ENCODE measurements around the gene CASP3.
"Not testable (repeated sequence)": the region's sequence is repeated elsewhere in the genome, so short reads cannot be mapped to it uniquely, and the experiment has no call there.

The CASP3 gene

GRCh38 chr4:184662236-184662635 lies 13.0 kb upstream of the CASP3 start:
- no peak for FAIRE-seq

GRCh38 chr4:184660978-184661377 lies 11.7 kb upstream of the CASP3 start:
- no peak for FAIRE-seq

GRCh38 chr4:184657820-184658219 lies 8.6 kb upstream of the CASP3 start:
- not testable (repeated sequence) for FAIRE-seq

GRCh38 chr4:184657144-184657543 lies 7.9 kb upstream of the CASP3 start:
- no peak for FAIRE-seq

- FAIRE-seq = no peak
Observed at GRCh38 chr4:184655889-184656869, 6.9 kb upstream of the CASP3 start.

- FAIRE-seq = no peak
Observed at GRCh38 chr4:184653650-184654049, 4.4 kb upstream of the CASP3 start.

GRCh38 chr4:184652681-184653080 lies 3.4 kb upstream of the CASP3 start:
- FAIRE-seq = not testable (repeated sequence)

GRCh38 chr4:184651899-184652298 lies 2.7 kb upstream of the CASP3 start:
- no peak for FAIRE-seq

GRCh38 chr4:184649971-184650855 lies 966 bp upstream of the CASP3 start:
- FAIRE-seq = no peak

GRCh38 chr4:184648313-184649025 lies 778 bp downstream of the CASP3 start:
- FAIRE-seq = no peak

- no peak for FAIRE-seq
Observed at GRCh38 chr4:184648054-184648312, 1.3 kb downstream of the CASP3 start.

- FAIRE-seq = no peak
Observed at GRCh38 chr4:184647266-184648053, 1.8 kb downstream of the CASP3 start.

- no peak for FAIRE-seq
Observed at GRCh38 chr4:184645904-184646610, 3.2 kb downstream of the CASP3 start.

GRCh38 chr4:184644553-184645307 lies 4.5 kb downstream of the CASP3 start:
- FAIRE-seq = no peak

- no peak for FAIRE-seq
Observed at GRCh38 chr4:184643731-184644130, 5.5 kb downstream of the CASP3 start.

GRCh38 chr4:184641451-184641850 lies 7.8 kb downstream of the CASP3 start:
- FAIRE-seq = no peak

- FAIRE-seq = no peak
Observed at GRCh38 chr4:184641022-184641421, 8.2 kb downstream of the CASP3 start.

- FAIRE-seq = no peak
Observed at GRCh38 chr4:184636897-184637296, 12.3 kb downstream of the CASP3 start.

GRCh38 chr4:184636144-184636543 lies 13.1 kb downstream of the CASP3 start:
- no peak for FAIRE-seq

- FAIRE-seq = no peak
Observed at GRCh38 chr4:184635381-184635780, 13.9 kb downstream of the CASP3 start.

GRCh38 chr4:184632842-184633241 lies 16.4 kb downstream of the CASP3 start:
- no peak for FAIRE-seq

All from TTC549 (cell line).